Transverse colon (tissue), 3 donors: ENCODE data around the gene NRG2.

Experiments
- POLR2A ChIP-seq: fragments of 450-650 bp; IDR thresholded peaks from one replicate; pipeline ENCODE4 v1.6.1; 2016; ENCODE audit warnings: antibody characterized with exemption, mild to moderate bottlenecking, moderate library complexity
- TF ChIP-seq, protein P1 (sequence below), 5 experiments: fragments of 200-600 bp in 3 of 5; fragments of 450-650 bp in 2 of 5; sonication (generic) in 3 of 5; IDR thresholded peaks; 1 replicate in 2 of 5; 2 replicates in 3 of 5; pipeline ENCODE4 v1.5.1; 2016 to 2017; ENCODE audit warnings: antibody characterized with exemption in 5 of 5, inconsistent platforms in 3 of 5, mild to moderate bottlenecking in 2 of 5, moderate library complexity in 1 of 5

DNA sequence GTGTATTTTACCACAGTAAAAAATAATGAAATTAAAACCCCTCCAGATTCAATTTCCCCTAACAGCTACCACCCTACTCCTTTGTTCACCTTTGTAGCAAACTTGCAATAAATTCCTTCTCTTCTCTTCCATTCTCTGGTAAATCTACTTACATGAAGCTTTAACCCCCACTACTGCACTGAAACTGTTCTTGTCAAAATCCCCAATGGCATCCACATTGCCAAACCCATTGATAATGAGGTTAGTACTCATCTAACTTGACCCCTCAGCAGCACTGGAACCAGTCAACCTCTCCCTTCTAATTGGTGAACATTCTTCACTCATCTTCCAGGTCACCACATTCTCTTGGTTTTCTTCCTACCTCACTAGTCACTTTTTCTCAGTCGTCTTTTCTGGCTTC, 29.6 kb downstream of the NRG2 start:
- TF ChIP-seq, protein P1, sequence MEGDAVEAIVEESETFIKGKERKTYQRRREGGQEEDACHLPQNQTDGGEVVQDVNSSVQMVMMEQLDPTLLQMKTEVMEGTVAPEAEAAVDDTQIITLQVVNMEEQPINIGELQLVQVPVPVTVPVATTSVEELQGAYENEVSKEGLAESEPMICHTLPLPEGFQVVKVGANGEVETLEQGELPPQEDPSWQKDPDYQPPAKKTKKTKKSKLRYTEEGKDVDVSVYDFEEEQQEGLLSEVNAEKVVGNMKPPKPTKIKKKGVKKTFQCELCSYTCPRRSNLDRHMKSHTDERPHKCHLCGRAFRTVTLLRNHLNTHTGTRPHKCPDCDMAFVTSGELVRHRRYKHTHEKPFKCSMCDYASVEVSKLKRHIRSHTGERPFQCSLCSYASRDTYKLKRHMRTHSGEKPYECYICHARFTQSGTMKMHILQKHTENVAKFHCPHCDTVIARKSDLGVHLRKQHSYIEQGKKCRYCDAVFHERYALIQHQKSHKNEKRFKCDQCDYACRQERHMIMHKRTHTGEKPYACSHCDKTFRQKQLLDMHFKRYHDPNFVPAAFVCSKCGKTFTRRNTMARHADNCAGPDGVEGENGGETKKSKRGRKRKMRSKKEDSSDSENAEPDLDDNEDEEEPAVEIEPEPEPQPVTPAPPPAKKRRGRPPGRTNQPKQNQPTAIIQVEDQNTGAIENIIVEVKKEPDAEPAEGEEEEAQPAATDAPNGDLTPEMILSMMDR (IDR thresholded peaks at IDR 0.05), result no peak
- TF ChIP-seq POLR2A, result no peak
